Endothelial cell of umbilical vein (primary cell): ENCODE results near the gene GALNT3. TPM values are rescaled to one million over a fixed set of nuclear protein-coding genes. Genes with fewer than 3 reads are reported as not detected.

ENCODE experiments used
- BruUV-seq: library from RNA; stranded (reverse); fragments of 400-500 nt; replicated peaks from 2 replicates; lab custom pipeline; 2021; lab: Mats Ljungman, UMichigan
- CTCF ChIA-PET: fragments of 300-600, 350-600 bp; sonication (Branson Sonifier 250); formaldehyde crosslinking; loops from one replicate; lab custom pipeline; 2021; ENCODE audit warnings: antibody characterized with exemption, inconsistent platforms; lab: Charles Lee
- POLR2A ChIA-PET: fragments of 300-600, 350-600 bp; sonication (Branson Sonifier 250); formaldehyde crosslinking; loops from one replicate; lab custom pipeline; 2021; ENCODE audit warnings: antibody characterized with exemption, inconsistent platforms; lab: Charles Lee
- DNase-seq: peaks from one replicate; pipeline ENCODE4 v3.0.0-alpha.2; 2011; ENCODE audit warnings: low read depth, low spot score
- FAIRE-seq: peaks from 2 replicates; lab custom pipeline; 2011; peaks lifted over from hg19 to GRCh38; lab: Jason Lieb, UNC
- H2AFZ ChIP-seq: 2 replicates; pipeline ENCODE4 v1.6.0; 2012; ENCODE audit warnings: low read depth, low read length, control low read depth, inconsistent platforms
- H3K27ac ChIP-seq: 2 replicates; pipeline ENCODE4 v1.5.1; 2011; ENCODE audit warnings: low read depth, mild to moderate bottlenecking, control low read depth, low read length, moderate library complexity; ENCODE audit not compliant: insufficient read depth
- H3K27me3 ChIP-seq, 2 experiments: 2 replicates each; pipeline versions ENCODE4 v1.6.0 to v1.6.1; 2011; ENCODE audit warnings: low read length in 2 of 2, mixed read lengths in 1 of 2; ENCODE audit not compliant: control insufficient read depth in 2 of 2, insufficient read depth in 2 of 2
- H3K36me3 ChIP-seq, 2 experiments: 2 replicates in 1 of 2; 3 replicates in 1 of 2; pipeline ENCODE4 v1.5.1; 2011; ENCODE audit warnings: low read length in 2 of 2, mild to moderate bottlenecking in 1 of 2, moderate library complexity in 1 of 2; ENCODE audit not compliant: control insufficient read depth in 2 of 2, insufficient read depth in 2 of 2; ENCODE audit errors: extremely low read depth in 1 of 2
- H3K4me1 ChIP-seq: 3 replicates; pipeline ENCODE4 v1.5.1; 2011; ENCODE audit warnings: mild to moderate bottlenecking, low read length; ENCODE audit not compliant: control insufficient read depth, insufficient read depth; ENCODE audit errors: extremely low read depth
- H3K4me2 ChIP-seq: 2 replicates; pipeline ENCODE4 v1.6.1; 2011; ENCODE audit warnings: low read length, control low read depth, mixed read lengths; ENCODE audit not compliant: insufficient read depth
- H3K4me3 ChIP-seq, 3 experiments: fragments of 200-600 bp in 1 of 3; sonication (generic), shearing (Covaris generic) in 1 of 3; replicated peaks in 1 of 3; 2 replicates each; pipeline ENCODE4 v1.5.1; 2011 to 2016; ENCODE audit warnings: control low read depth in 3 of 3, low read length in 3 of 3, mild to moderate bottlenecking in 2 of 3, inconsistent platforms in 1 of 3, low read depth in 1 of 3, moderate library complexity in 1 of 3; ENCODE audit not compliant: insufficient read depth in 1 of 3
- H3K79me2 ChIP-seq: 2 replicates; pipeline ENCODE4 v1.6.0; 2012; ENCODE audit warnings: low read length, inconsistent platforms; ENCODE audit not compliant: control insufficient read depth, insufficient read depth
- H3K9ac ChIP-seq: replicated peaks from 2 replicates; pipeline ENCODE3; 2011; ENCODE audit warnings: low read length, control low read depth; ENCODE audit not compliant: insufficient read depth; ENCODE audit errors: extremely low read depth
- H3K9me1 ChIP-seq: replicated peaks from 3 replicates; pipeline ENCODE4 v1.6.0; 2011; ENCODE audit warnings: mild to moderate bottlenecking, low read length; ENCODE audit not compliant: control insufficient read depth, insufficient read depth; ENCODE audit errors: extremely low read depth
- H3K9me3 ChIP-seq: replicated peaks from 2 replicates; pipeline ENCODE4 v1.5.1; 2012; ENCODE audit warnings: low read length, inconsistent platforms; ENCODE audit not compliant: control insufficient read depth, insufficient read depth
- H4K20me1 ChIP-seq: replicated peaks from 2 replicates; pipeline ENCODE3; 2011; ENCODE audit warnings: mild to moderate bottlenecking, low read length; ENCODE audit not compliant: control insufficient read depth, insufficient read depth; ENCODE audit errors: extremely low read depth
- EZH2 ChIP-seq: IDR thresholded peaks from 2 replicates; pipeline ENCODE4 v1.6.1; 2012; ENCODE audit warnings: borderline replicate concordance, low read depth, mild to moderate bottlenecking, moderate library complexity, low read length, inconsistent platforms; ENCODE audit not compliant: severe bottlenecking
- FOS ChIP-seq: IDR thresholded peaks from 2 replicates; pipeline ENCODE4 v1.6.1; 2011; ENCODE audit warnings: mild to moderate bottlenecking, low read length, moderate library complexity, borderline replicate concordance; ENCODE audit not compliant: insufficient read depth
- GATA2 ChIP-seq: IDR thresholded peaks from 2 replicates; pipeline ENCODE4 v1.7.0; 2011; ENCODE audit warnings: low read depth, mild to moderate bottlenecking, moderate library complexity, mixed read lengths, low read length; ENCODE audit not compliant: insufficient read length, insufficient read depth
- JUN ChIP-seq: IDR thresholded peaks from 2 replicates; pipeline ENCODE4 v1.6.1; 2011; ENCODE audit warnings: borderline replicate concordance, low read depth; ENCODE audit not compliant: insufficient read length, insufficient read depth
- MYC ChIP-seq: IDR thresholded peaks from one replicate; pipeline ENCODE4 v1.6.1; 2011; ENCODE audit warnings: mild to moderate bottlenecking, low read depth, low read length
- POLR2A ChIP-seq: IDR thresholded peaks from 2 replicates; pipeline ENCODE4 v1.6.1; 2012; ENCODE audit warnings: low read depth, mild to moderate bottlenecking, control low read depth, low read length
- POLR2AphosphoS5 ChIP-seq: IDR thresholded peaks from 2 replicates; pipeline ENCODE4 v1.6.1; 2012; ENCODE audit warnings: low read depth, mild to moderate bottlenecking, control low read depth, low read length, moderate library complexity; ENCODE audit not compliant: insufficient read depth
- dilution Hi-C: fragments of 300-500 bp; cut with MboI; formaldehyde crosslinking; loops from one replicate; pipeline ENCODE4 v1.15.0; 2019; ENCODE audit warnings: low sequenced_read_pairs; ENCODE audit not compliant: extremely low pct_ligation_motif_present
- intact Hi-C: fragments of 100-400 bp; cut with micrococcal nuclease; formaldehyde crosslinking; loops from one replicate; pipeline ENCODE4 v1.10.0; 2022
- polyA plus RNA-seq, 4 experiments: library from polyadenylated mRNA; depleted of rRNA in 3 of 4; stranded (reverse) in 3 of 4; unstranded in 1 of 4; fragments of >200 nt; gene quantifications; 2 replicates each; pipeline versions ENCODE4 v1.2.1 to v1.2.3, GENCODE V29; 2011 to 2012; ENCODE audit warnings: missing spikeins in 1 of 4
- total RNA-seq: library from RNA; stranded (reverse); gene quantifications from 2 replicates; pipeline ENCODE4 v1.2.3, GENCODE V29; 2021
- TF ChIP-seq, protein P1 (sequence below): IDR thresholded peaks from 2 replicates; pipeline ENCODE4 v1.6.1; 2011; ENCODE audit not compliant: insufficient read depth, insufficient read length
- TF ChIP-seq, protein P2 (sequence below), 2 donors: IDR thresholded peaks; 1 replicate in 1 of 2; 2 replicates in 1 of 2; pipeline ENCODE4 v1.5.1; 2011; ENCODE audit warnings: low read length in 2 of 2, mild to moderate bottlenecking in 2 of 2, moderate library complexity in 2 of 2, control low read depth in 1 of 2, inconsistent platforms in 1 of 2, low read depth in 1 of 2; ENCODE audit not compliant: insufficient read depth in 1 of 2; ENCODE audit errors: extremely low read depth in 1 of 2

Gene GALNT3
- total and polyA plus RNA-seq, 2 donors (not counting 3 experiments of a cell fraction or from before 2014, with no cell fraction given) = 0.07 to 0.82 TPM

DNA sequence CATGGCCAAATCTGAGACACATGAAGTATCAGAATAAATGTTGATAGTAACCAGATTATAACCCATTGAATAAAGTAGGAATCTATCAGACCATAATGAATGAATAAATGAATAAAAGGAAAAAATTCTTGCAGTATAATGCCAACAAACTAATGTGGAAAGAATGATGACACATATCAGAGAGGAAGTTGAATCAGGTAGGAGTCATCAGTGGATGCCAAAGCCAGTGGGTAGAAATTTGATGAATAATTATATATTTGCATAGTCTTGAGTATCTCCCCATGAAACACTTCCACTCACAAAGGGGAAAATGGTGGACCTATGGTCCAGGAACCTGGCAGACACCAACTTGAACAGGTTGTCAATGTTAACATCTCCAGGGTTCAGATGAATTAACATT lies 68.6 kb downstream of the GALNT3 start:
- intact Hi-C loops = no loop called here
- Histone ChIP-seq H3K9ac (no peak overlapping the region), H2AFZ (no peak overlapping the region), H3K4me2 (peak overlapping the region; percentile 33), H4K20me1 (no peaks in the 10 kb centered on the region), H3K79me2 (no peaks in the 10 kb centered on the region), H3K9me1 (no peaks in the 10 kb centered on the region), H3K4me1 (peaks cover 3% of the 10 kb centered on the region), H3K9me3 (no peaks in the 10 kb centered on the region), H3K27ac (no peak overlapping the region), H3K4me3 (no peak overlapping the region), H3K36me3 (no peaks in the 10 kb centered on the region), H3K27me3 (no peaks in the 10 kb centered on the region)
- FAIRE-seq = peak; percentile 52
- ChIA-PET POLR2A (no interaction called here), CTCF (no interaction called here)
- no TSS peak for BruUV-seq
- TF ChIP-seq FOS (peak; percentile 96), JUN (peak; percentile 80), POLR2A (no peak), POLR2AphosphoS5 (peak; percentile 39)
- peak; percentile 56 for DNase-seq
- dilution Hi-C loops = no loop called here

DNA sequence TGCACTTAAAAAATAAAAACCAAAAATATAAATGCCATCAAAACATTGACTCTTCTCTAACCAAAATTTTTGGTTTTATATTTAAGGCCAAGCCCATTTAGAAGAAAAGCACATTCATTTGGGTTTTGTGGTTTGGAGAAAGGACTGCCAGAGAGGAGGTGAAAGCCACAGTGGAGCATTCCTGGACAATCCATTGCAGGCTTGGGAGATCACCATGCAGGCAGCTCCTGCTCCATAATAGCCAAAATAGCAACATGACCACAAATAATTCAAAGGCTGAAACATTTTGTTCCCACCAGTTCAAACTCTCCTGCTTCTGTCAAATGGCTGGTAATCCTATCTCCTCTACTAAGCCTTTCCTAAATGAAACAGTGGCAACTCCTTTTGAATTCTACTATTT lies 73.5 kb downstream of the GALNT3 start:
- Histone ChIP-seq H3K9me1 (no peaks in the 10 kb centered on the region), H3K4me2 (no peak overlapping the region), H3K27ac (no peak overlapping the region), H3K9ac (no peak overlapping the region), H3K4me3 (no peak overlapping the region), H2AFZ (no peak overlapping the region), H3K27me3 (no peaks in the 10 kb centered on the region), H3K36me3 (no peaks in the 10 kb centered on the region), H4K20me1 (no peaks in the 10 kb centered on the region), H3K9me3 (no peaks in the 10 kb centered on the region), H3K4me1 (peaks cover 3% of the 10 kb centered on the region), H3K79me2 (no peaks in the 10 kb centered on the region)
- DNase-seq (no peak), FAIRE-seq (peak; percentile 4)
- CTCF ChIA-PET = no interaction called here
- TF ChIP-seq, protein P1, sequence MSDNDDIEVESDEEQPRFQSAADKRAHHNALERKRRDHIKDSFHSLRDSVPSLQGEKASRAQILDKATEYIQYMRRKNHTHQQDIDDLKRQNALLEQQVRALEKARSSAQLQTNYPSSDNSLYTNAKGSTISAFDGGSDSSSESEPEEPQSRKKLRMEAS = no peak
- TF ChIP-seq JUN (no peak), FOS (no peak), MYC (no peak), POLR2A (no peak), GATA2 (no peak), POLR2AphosphoS5 (no peak), EZH2 (no peak)
- TF ChIP-seq, protein P2, sequence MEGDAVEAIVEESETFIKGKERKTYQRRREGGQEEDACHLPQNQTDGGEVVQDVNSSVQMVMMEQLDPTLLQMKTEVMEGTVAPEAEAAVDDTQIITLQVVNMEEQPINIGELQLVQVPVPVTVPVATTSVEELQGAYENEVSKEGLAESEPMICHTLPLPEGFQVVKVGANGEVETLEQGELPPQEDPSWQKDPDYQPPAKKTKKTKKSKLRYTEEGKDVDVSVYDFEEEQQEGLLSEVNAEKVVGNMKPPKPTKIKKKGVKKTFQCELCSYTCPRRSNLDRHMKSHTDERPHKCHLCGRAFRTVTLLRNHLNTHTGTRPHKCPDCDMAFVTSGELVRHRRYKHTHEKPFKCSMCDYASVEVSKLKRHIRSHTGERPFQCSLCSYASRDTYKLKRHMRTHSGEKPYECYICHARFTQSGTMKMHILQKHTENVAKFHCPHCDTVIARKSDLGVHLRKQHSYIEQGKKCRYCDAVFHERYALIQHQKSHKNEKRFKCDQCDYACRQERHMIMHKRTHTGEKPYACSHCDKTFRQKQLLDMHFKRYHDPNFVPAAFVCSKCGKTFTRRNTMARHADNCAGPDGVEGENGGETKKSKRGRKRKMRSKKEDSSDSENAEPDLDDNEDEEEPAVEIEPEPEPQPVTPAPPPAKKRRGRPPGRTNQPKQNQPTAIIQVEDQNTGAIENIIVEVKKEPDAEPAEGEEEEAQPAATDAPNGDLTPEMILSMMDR (IDR thresholded peaks at IDR 0.05; ENCODE audit: extremely low read depth in 1 of 2, insufficient read depth in 1 of 2, low read depth in 1 of 2, low read length in 2 of 2) = no peak
- dilution Hi-C loops = no loop called here
- no TSS peak for BruUV-seq
- intact Hi-C loops = no loop called here
- POLR2A ChIA-PET = no interaction called here
